NCI-H187 (cell line): ENCODE results near the gene SPTBN5.

Experiments used
- DNase-seq, 2 experiments: peaks; one replicate each; lab custom pipeline; 2025; lab: John Stamatoyannopoulos, UW

The SPTBN5 gene

DNA sequence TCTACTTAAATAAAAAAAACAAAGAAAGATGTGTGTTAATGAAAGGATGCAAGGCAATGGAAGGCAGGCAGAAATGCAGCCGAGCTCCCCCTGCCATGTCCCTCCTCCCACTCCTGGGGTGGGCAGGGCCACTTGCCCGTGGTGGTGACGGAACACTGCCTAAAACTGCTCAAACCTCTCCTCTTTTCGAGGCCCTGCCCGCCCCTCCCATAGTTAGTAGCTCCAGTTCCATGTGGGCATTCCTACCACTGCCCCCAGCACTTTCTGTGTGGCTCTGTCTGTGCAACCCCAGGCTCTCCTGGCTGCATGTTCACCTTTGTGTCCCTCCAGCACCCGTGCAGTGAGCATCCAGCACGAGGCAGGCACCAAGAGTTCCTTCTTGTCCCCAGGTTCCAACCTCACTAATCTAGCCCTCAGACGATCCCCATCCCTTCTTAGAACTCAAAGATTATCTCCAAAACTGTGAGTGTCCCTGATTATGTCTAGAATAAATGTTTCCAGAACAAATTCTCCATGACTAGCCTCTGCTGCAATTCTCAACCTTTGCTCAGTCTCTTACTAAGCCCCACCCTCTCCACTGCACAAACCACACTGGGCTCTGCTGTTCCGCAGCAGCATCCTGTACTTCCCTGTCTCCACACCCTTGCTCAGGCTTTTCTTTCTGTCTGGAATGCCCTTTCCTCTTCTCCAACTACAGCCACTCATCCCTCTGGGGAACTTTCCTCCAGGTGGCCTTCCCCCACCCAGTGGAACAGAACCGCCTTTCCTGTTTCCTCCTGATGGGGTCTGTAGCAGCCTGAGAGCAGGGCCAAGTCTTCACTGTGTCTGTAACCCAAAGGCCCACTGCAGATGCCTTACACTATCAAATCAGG is 32.6 kb upstream of the SPTBN5 start:
- no peak for DNase-seq

DNA sequence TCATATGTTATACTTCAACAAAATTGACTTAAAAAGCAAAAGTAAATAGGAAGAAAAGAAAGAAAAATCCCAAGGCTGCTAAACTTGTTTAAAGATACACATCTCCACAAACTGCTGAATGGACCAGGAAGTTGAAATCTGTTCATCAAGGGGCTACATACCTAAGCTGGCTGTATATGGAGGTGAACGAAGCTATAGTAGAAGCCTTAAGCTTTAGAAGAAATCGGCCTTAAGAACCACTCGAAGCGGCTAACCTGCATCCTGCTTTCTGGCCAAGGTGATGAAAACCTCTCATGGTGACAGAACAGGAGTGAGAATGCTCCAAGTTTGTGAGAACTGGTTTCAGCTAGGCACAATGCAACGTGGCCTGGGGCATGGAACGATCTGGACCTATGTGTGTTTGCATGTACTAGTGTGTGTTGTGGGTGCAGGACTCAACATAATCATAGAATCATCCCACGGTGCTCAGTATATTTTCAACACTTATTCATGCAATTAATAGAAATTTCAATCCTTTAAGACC is 31.3 kb upstream of the SPTBN5 start:
- DNase-seq: no peak

DNA sequence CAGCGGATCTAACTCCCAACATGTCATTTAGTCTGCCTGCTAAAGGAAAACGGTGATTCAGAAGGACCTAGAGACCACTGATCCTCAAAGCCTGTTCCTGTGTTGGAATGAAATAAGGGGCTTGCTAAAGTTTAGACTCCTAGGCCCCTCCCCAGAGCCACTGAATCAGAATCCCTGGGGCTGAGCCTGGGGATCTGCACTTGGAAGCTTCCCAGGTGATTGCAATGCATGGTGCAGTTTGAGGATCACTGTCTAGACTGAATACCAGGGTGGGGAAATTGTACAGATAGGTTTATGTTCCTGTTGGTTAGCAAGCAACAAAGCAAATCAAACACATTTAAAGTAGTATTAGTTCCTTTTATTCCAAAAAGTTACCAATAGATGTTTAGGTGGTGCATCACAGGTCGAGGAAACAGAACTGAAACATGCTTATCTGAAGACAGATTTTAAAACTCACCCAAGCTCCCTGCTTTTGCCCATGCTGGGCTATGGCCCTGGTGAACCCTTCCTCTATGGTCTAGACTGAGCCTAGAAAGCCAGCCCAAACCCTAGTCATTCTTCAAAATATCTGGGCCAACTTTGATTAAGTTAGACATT is 29.6 kb upstream of the SPTBN5 start:
- DNase-seq: no peak

DNA sequence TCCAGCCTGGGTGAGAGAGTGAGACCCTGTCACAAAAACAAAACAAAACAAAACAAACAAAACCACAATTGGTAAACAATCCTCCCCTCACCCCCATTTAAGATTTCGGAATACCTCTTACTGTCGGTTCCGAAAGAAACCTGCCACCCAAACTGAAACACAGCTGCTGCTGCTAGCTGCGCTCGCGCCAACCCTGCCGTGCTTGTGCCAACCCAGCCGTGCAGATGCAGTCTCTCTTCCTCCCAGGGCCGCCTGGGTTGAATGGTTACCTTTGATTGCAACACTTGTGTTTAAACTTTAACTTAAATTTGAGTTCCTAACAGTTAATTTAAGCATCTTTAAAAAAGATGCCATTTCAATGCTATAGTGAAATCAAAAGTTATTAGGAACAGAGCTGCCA is 28.5 kb upstream of the SPTBN5 start:
- DNase-seq: no peak

- DNase-seq: no peak
Observed at GRCh38 chr15:41921639-41922038, 27.8 kb upstream of the SPTBN5 start.

DNA sequence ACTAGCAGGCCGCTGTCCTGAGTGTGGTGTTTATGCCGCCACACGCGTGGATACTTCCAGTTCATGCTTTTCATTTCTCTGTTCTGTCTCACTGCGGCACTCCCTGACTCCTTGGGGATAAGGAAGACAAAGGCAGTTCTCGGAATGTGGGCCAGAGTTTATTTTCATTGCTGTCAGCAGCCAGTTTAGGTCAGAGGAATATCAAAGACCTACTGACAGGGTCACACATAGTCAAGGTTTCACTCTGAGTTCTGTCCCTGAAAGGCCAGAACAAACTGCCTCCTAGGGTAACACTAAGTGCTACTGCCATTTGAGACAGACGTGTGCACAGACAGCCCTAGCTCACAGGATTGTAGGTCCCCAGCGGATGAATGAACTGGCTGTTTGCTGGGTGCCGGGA is 27.3 kb upstream of the SPTBN5 start:
- no peak for DNase-seq

GRCh38 chr15:41919954-41920538 is 26.2 kb upstream of the SPTBN5 start:
- no peak for DNase-seq

DNA sequence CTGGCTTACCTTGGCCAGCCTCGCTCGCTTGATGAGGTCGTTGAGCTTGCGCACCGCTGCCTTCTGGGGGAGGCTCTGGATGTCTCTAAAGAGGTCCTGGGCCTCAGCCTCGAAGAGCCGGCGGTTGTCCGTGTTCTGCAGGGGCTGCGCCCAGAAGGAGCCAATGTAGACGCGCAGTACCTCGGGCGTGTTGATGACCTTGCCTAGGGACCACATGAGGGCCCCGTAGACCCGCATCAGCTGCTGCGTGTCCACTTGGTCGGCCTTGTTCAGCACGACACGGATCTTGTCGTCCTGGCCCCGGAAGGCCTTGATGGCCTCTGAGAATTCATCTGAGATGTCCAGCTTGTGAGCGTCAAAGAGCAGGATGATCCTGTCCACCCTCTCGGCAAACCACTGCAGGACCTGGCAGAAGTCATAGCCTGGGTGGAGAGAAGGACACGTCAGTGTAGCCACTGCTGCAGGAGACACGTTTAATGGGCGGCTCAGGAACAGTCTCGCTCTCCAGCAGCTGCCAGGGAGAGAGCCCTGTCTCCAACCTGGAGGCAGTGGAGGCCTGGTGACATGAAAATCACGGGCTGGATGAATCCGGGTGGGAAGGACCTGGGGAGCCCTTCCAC is 25.5 kb upstream of the SPTBN5 start:
- no peak for DNase-seq

DNA sequence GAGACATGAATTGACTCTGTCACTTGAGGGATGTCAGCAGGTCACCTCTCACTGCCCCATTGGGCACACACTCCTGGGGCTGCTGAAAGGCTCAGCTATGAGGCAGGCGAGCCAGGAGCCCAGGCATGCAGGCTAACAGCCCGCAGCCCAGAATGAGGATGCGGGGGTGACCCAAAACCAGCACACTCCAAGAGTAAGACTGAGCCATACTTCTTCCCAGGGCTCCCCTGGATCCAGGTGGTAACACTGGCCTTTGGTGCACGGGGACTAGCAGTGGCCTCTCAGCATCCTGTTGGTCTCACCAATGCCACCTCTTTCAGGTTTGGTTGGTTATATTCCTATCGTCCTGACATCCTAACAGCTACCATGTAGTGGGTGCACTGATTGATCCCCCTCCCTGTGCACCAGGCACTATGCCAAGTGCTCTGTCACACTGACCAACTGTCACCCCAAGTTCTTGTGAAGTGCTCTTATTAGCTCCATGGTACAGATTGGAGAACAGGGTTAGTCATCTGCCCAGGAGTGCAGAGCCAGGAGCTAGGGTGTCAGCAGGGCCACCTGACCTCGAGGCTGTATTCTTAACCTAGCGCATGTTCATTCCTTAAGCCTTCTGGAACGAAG is 24.8 kb upstream of the SPTBN5 start:
- no peak for DNase-seq

GRCh38 chr15:41917767-41918430 is 24.0 kb upstream of the SPTBN5 start:
- no peak for DNase-seq

- no peak for DNase-seq
Observed at GRCh38 chr15:41915255-41915994, 21.6 kb upstream of the SPTBN5 start.

DNA sequence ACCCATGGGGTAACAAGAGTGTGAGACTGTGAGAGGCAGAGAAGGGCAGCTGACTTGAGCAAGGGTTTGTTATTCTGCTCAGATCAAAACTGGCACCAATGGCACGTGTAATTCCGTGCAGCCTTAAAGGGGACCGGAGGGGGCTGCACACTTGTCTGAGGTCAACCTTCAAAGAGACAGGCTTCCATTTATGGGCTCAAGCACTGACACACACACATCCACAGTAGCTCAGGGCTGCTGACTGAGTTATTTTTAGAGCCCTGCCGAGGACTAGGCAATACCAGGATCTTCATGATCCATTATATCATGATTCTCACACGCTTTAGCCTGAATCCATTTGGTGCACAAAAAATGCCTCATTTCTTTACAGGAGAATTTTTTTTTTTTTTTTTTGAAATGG is 20.6 kb upstream of the SPTBN5 start:
- no peak for DNase-seq

GRCh38 chr15:41913256-41913655 is 19.4 kb upstream of the SPTBN5 start:
- no peak for DNase-seq

DNA sequence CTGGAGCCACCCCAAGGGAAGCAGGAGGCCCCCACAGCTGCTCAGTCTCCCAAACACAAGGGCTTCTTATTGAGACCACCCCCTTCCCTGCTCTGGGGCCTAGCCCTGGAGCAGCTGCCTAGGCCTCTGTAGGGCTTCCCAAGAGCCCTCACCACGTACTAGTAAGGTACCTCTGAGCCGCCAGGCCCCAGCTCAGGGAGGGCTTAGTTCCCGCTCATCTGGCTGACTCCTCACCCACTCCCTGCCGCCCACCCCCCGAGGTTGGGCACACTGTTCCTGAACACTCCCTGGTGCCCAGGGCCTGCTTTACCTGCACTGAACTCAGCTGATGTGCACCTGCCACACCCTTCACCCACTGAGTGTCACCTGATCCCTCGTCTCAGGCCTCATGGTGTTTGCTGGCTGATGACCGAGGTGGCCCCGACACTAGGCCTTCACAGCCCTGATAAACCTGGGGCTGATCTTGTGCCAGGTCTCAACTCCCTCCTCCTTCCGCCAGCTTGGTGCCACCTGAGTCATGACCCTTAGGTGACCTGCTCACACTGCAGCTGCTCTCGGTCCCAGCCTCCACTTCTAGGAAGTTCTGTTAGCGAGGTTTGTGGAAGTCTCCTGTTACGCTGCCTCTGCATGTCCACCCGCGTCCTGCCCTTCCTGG is 18.0 kb upstream of the SPTBN5 start:
- no peak for DNase-seq

- no peak for DNase-seq
Observed at GRCh38 chr15:41908736-41909461, 15.0 kb upstream of the SPTBN5 start.

GRCh38 chr15:41907141-41907540 is 13.3 kb upstream of the SPTBN5 start:
- no peak for DNase-seq

DNA sequence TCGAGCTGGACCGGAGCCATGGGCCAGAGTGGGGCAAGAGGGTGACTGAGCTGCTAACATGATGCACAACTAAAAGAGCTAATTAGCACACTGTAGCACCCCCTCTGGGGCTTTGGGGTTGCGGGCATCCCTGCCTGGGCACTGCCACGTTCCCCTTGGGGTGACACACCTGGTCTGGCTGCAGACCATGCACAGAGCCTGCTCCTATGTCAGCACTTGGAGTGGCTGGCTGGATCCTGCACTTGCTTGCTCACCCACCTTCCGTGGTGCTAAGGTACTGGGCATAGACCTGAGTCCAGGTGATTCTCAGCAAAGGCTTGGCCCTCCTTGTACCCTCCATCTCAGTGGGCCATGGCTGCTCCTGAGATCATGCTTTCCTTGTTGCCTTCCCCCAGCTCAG is 12.8 kb upstream of the SPTBN5 start:
- no peak for DNase-seq

DNA sequence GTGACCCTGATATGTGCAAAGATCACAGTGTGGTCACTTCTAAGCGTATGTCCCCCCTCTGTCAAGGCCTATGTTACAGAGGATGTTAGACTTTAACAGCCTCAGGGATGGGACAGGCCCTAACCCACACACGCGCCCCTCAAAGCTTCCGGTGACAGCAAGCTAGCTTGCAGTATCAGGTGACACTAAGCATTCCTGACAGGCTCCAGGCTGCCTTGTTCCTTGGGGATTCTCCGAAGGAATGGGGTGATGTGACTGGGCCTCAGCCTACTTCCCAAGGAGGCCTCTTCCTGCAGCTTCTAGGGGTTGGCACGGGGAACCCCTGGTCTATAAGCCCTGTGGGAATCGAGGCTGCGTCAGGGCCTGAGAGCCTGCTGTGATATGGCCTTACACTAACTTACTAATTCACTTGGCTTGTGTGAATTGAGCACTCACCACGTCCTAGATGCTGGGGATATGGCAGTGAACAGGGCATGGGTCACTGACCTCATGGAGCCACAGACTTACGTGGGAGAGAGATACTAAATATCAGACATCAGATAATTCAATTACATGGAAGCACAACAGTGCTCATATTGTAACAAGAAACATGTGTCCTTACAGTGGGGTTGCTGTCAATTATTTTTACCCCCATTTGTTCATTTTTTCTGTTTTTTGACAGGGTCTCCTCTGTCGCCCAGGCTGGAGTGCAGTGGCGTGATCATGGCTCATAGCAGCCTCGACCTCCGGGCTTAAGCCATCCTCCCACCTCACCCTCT is 11.4 kb upstream of the SPTBN5 start:
- DNase-seq: no peak

DNA sequence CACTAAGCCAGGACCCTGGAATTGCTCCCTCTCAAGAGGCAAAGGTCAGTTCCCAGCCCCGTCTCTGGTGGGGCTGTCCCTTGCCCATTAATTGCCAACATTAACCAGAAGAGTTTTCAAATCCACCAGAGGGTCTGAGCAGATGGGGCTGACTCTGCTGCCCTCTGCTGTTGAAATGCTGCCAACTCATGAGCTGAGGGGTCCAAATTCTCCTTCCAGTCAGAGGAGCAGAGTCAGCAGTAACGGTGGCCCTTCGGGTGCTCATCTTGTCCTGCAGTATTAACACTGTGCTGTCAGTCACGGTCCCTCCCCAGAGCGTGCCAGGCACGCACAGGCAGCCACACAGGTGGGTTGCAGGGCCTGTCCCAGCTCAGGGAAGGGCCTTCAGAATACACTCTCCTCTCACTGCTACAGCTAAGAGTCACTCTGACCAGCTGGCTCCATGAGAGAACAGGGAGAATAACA is 10.7 kb upstream of the SPTBN5 start:
- peak in 1 of 2 experiments; percentile 4 for DNase-seq
